ENCODE data around the gene FCGR2B.
"Not testable (repeated sequence)": the region's sequence is repeated elsewhere in the genome, so short reads cannot be mapped to it uniquely, and the experiment has no call there.

The FCGR2B gene

DNA sequence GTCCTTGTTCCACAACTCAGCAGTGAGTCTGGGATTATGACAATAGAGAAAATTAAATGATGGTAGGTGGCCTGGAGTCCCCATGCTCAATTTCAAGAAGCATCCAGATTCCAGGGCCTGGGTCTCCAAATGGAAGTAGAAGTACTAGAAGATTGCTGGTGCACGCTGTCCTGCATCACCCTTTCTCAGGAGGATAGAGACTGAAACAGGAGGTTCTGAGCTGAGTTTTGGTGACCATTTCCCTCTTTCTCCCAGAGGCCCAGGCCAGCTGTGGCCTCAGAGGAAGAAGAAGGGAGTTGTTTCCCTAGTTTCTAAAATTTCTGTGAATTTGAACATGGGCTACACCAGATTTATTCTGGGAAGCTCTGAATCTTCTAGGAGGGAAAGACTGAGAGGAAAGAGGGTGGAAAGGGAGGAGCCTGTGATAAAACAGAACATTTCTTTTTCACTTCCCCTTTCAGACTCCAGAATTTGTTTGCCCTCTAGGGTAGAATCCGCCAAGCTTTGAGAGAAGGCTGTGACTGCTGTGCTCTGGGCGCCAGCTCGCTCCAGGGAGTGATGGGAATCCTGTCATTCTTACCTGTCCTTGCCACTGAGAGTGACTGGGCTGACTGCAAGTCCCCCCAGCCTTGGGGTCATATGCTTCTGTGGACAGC is at the start of gene FCGR2B:
Gene FCGR2B, plus strand, starts transcription at position 460 of the 656 bp plus-strand sequence. Its CDS starts 99 bp downstream, at position 559.
- H3K9me3 Mint-ChIP-seq, H3K36me3 Mint-ChIP-seq, H3K27me3 Mint-ChIP-seq, H3K27ac Mint-ChIP-seq, H3K4me3 Mint-ChIP-seq, H3K4me1 Mint-ChIP-seq: not testable (repeated sequence)

DNA sequence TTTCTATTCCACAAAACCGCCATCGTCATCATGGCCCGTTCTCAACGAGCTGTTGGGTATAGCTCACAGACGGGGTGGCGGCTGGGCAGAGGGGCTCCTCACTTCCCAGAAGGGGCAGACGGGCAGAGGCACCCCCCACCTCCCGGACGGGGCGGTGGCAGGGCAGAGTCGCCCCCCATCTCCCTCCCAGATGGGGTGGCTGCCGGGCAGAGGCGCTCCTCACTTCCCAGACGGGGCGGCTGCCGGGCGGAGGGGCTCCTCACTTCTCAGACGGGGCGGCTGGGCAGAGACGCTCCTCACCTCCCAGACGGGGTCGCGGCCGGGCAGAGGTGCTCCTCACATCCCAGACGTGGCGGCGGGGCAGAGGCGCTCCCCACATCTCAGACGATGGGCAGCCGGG is 46.5 kb upstream of the FCGR2B start:
- H3K27me3 Mint-ChIP-seq, H3K36me3 Mint-ChIP-seq, H3K4me3 Mint-ChIP-seq, H3K9me3 Mint-ChIP-seq, H3K27ac Mint-ChIP-seq: not testable (repeated sequence)
- H3K4me1 Mint-ChIP-seq = peaks cover 24% of the 10 kb centered on the region

DNA sequence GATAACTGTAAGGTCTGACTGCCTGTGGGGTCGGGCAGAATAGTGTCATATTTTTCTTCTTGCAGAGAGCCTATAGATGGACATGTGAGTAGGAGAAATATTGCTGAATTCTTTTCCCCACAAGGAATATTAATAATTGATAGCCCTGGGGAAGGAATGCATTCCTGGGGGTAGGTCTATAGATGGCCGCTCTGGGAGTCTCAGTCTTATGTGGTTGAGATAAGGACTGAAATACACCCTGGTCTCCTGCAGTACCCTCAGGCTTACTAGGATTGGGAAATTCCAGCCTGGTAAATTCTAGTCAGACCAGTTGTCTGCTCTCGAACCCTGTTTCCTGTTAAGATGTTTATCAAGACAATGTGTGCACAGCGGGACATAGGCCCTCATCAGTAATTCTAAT is 44.4 kb upstream of the FCGR2B start:
- H3K36me3 Mint-ChIP-seq, H3K9me3 Mint-ChIP-seq, H3K4me3 Mint-ChIP-seq, H3K27ac Mint-ChIP-seq, H3K27me3 Mint-ChIP-seq: not testable (repeated sequence)
- H3K4me1 Mint-ChIP-seq = peaks cover 21% of the 10 kb centered on the region

DNA sequence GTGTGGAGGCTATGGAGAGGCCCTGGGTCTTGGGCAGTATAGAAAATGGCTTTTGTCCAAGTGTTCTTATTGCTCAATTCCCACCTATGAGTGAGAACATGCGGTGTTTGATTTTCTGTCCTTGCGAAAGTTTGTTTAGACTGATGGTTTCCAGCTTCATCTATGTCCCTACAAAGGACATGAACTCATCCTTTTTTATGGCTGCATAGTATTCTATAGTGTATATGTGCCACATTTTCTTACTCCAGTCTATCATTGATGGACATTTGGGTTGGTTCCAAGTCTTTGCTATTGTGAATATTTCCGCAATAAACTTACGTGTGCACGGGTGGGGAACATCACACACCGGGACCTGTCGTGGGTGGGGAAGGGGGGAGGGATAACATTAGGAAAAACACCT is 42.5 kb upstream of the FCGR2B start:
- H3K4me3 Mint-ChIP-seq = peak overlapping the region; percentile 52
- H3K27ac Mint-ChIP-seq = peak overlapping the region; percentile 8
- peaks cover 31% of the 10 kb centered on the region for H3K4me1 Mint-ChIP-seq

DNA sequence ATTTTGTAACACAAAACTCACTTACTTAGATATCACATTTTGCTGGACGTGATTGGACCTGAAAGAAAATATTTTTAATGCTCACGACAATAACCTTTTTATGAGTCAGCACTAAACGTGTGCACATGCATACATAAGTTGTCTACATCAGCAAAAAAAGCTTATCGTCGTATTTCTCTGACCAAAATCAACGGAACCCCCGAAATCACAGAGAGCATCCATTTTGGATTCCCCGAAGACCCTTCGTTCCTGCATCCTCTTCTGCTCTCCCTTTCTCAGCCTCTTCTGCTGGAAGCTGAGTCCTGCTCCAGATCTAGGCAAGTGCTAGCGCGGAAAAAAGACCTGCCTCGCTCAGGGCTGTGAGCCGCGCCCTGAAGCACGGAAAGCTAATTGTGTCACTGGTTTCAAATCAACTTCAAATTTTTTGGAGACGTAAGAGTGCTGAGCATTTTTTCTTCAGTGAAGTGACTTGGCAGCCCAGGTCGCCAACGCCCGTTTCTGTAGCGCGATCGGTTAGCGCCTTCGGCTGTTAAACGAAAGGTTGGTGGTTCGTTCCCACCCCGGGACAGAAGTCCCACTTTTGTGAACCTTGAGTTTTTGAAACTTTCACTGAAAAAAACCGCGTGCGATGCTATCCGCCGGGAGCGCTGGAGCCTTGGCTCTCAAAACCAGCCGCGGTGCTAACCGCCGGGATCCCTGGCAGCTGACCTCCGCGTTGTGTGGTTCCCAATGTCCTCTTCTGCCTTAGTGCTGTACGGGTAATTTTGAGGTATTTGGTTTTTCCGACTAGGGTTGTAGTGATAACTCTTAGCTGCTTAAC is 41.6 kb upstream of the FCGR2B start:
- Mint-ChIP-seq H3K4me1 (peaks cover 31% of the 10 kb centered on the region), H3K4me3 (peak overlapping the region; percentile 94), H3K27ac (peak overlapping the region; percentile 98)
- not testable (repeated sequence) for H3K36me3 Mint-ChIP-seq, H3K27me3 Mint-ChIP-seq, H3K9me3 Mint-ChIP-seq

More for the DNA sequence above, 42.5 kb upstream of the FCGR2B start:
- not testable (repeated sequence) for H3K9me3 Mint-ChIP-seq, H3K36me3 Mint-ChIP-seq, H3K27me3 Mint-ChIP-seq

DNA sequence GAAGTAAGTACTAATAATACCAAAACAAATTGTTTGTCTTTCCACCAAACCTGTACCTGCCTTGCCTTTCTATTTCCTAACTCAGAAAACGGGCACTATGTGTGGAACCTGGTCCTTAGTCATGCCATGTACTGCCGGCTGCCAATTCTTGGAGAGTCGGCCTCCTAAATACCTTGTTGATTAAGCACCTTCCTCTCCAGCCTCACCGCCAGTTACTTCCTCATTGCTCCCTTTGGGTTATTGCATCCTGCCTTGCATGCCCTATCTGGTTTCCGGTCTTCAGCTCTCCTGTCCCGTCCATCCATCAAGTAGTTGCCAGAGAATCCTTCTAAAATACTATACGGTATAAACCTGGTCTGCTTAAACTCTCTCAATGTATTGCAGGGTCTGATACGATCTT is 40.9 kb upstream of the FCGR2B start:
- peaks cover 31% of the 10 kb centered on the region for H3K4me1 Mint-ChIP-seq
- H3K27me3 Mint-ChIP-seq, H3K9me3 Mint-ChIP-seq, H3K36me3 Mint-ChIP-seq: not testable (repeated sequence)
- peak overlapping the region; percentile 98 for H3K27ac Mint-ChIP-seq
- peak overlapping the region; percentile 94 for H3K4me3 Mint-ChIP-seq

DNA sequence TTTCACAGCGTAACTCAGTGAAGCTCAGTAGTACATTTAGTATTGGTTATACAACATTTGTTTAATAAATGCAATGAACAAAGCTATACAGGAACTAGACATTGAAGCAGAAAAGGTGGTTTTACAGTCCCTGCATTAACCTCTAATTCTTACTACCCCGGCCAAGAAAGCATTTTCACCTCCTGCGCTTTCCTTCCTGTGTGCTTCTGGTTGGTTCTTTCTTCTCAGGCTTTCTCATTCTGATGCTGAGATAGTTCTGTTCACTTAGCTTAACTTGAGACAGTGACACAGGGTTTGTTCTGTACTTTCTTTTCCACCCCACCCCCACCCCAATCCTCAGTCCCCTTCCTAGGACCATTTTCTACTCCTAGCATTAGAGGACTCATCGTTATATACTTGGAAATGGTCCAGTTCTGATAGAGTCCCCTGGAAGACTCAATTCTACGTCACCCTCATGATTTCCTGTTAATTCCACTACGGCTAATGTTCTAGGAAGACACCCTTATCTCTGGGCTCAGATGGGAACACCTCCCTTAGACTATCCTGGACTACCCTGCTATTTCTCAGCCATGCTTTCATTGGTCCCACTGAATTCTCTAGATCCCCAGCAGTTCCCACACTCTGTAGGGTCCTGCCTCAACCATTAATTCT is 39.4 kb upstream of the FCGR2B start:
- Mint-ChIP-seq H3K27ac (peak overlapping the region; percentile 46), H3K4me1 (peaks cover 31% of the 10 kb centered on the region)
- not testable (repeated sequence) for H3K27me3 Mint-ChIP-seq

DNA sequence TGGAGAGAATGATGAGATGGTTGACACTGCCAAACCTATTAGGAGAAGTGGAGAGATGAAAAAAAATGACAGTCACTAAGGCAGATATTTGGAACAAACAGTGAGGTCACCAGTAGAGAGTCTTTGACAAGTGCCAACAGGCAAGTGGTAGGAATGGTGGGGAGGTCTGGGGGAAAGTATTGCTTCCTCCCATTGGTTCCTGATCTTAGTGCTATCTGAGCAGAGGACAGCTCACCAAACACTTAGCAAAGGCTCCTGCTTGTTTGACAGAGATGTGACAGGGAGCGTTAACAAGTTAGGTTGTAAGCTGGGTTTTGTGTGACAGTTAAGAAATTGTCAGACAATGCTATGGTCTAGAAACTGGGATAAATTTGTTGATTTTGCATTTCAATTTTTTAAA is 38.3 kb upstream of the FCGR2B start:
- peaks cover 31% of the 10 kb centered on the region for H3K4me1 Mint-ChIP-seq
- H3K9me3 Mint-ChIP-seq, H3K27me3 Mint-ChIP-seq, H3K27ac Mint-ChIP-seq, H3K4me3 Mint-ChIP-seq, H3K36me3 Mint-ChIP-seq: not testable (repeated sequence)

More for the DNA sequence above, 39.4 kb upstream of the FCGR2B start:
- H3K36me3 Mint-ChIP-seq, H3K9me3 Mint-ChIP-seq: not testable (repeated sequence)
- H3K4me3 Mint-ChIP-seq = peak overlapping the region; percentile 62

DNA sequence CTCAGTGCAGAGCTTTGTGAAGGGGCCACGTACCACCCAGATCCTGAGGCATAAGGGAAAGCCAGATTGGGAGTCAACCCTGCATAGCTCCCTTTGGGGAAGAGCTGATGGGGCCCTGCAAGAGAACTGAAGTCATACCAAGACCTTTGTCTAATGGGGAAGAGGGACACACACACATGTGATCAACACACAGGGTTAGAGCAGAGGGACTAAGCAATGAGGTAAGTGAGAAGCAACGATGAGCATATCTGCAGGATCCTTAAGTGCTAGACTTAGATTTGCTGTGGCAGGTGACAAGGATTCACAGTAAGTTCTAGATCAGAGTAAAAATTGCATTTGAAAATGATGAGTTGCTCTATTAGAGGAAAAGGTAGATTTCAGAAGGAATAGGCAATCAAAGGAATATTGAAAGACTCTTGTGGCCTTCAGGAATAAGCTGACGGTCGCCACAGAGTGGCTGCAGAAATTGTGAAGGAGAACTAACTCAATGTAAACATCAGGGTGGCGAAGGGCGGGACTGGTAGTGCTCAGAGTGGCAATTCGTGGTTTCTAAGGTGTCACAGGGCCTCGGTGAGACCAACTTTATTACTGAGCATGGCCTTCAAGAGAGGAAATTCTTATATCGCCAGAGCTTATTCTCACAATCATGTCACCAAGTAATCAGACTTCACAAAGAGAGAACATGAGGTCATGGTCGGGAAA is 36.3 kb upstream of the FCGR2B start:
- not testable (repeated sequence) for H3K9me3 Mint-ChIP-seq, H3K36me3 Mint-ChIP-seq, H3K4me3 Mint-ChIP-seq, H3K27me3 Mint-ChIP-seq, H3K27ac Mint-ChIP-seq
- H3K4me1 Mint-ChIP-seq = peaks cover 25% of the 10 kb centered on the region

DNA sequence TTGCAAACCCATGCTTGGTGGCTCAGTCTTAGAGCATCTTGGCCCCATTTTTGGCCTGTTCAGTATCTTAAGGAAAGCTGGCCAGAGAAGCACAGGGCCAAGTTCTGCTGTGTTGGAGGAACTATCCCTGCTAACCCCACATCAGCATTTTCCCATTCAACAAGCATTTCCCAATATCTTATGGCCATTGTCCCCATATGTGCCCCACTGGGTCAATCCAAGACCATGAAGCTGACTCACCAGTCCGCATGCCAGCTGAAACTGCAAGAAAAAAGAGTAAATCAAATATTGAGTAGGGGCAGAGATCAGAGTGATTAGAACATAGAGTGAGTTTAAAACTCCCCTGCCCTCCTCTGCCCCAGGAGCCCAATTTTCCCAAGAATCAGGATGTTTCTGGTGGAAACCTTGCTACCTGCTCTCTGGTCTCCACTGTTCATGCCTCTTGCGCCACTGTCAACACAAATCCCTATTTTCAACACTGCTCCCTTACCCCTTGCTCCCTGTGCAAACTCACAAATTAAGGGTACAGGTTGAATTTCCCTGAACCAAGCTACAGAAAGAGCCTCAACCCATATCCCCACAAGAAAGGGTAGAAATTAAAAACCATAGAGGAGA is 32.7 kb upstream of the FCGR2B start:
- H3K9me3 Mint-ChIP-seq, H3K4me1 Mint-ChIP-seq, H3K36me3 Mint-ChIP-seq, H3K4me3 Mint-ChIP-seq, H3K27me3 Mint-ChIP-seq, H3K27ac Mint-ChIP-seq: not testable (repeated sequence)

DNA sequence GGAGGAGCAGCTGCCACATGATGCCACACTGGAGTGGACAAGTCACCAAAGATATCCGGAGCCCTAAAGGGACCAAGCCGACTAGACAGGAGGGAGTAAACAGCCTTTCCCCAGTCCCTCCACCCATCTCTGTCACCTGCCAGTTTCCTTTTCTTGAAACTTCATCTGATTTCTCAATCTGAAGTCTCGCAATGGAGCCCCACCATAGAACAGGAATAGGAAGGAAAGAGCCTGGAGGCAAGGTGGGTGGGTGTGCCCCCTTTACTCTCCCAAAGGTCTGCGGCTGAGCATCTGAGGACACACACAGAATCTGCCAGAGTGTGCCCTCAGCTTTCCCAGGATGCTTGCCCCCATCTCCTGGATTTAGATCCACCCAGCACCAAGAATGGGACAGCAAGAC is 31.9 kb upstream of the FCGR2B start, which contains the start of gene FCGR3B:
Gene FCGR3B, minus strand, starts transcription at position 101 of the 400 bp plus-strand sequence. Its CDS starts 82 bp downstream, at position 19.
- Mint-ChIP-seq H3K27ac (no peak within 1 kb of the TSS), H3K27me3 (no peaks in the 10 kb centered on the region), H3K4me1 (peaks cover 4% of the 10 kb centered on the region), H3K9me3 (no peaks in the 10 kb centered on the region), H3K36me3 (no peaks in the 10 kb centered on the region), H3K4me3 (no peak within 1 kb of the TSS)

DNA sequence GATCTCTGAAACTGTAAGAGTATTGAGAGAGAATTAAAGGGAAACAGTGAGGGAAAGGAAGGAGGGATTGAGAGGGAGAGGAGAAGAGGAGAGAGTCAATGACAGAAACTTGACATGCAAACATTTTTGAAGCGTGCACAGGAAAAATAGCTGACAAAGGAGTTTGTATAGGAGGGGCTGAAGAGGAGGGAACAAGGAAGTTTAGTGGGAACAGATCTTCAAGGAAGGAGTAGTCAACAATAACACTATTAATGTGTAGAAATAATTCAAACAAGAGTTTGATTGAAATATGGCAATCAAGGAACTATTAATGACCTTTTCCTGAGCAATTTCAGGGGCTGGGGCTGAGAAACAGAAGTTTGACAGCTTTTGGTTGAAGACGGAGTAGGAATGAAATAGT is 27.9 kb upstream of the FCGR2B start:
- not testable (repeated sequence) for H3K27ac Mint-ChIP-seq, H3K36me3 Mint-ChIP-seq, H3K4me3 Mint-ChIP-seq, H3K9me3 Mint-ChIP-seq, H3K27me3 Mint-ChIP-seq
- peaks cover 13% of the 10 kb centered on the region for H3K4me1 Mint-ChIP-seq

DNA sequence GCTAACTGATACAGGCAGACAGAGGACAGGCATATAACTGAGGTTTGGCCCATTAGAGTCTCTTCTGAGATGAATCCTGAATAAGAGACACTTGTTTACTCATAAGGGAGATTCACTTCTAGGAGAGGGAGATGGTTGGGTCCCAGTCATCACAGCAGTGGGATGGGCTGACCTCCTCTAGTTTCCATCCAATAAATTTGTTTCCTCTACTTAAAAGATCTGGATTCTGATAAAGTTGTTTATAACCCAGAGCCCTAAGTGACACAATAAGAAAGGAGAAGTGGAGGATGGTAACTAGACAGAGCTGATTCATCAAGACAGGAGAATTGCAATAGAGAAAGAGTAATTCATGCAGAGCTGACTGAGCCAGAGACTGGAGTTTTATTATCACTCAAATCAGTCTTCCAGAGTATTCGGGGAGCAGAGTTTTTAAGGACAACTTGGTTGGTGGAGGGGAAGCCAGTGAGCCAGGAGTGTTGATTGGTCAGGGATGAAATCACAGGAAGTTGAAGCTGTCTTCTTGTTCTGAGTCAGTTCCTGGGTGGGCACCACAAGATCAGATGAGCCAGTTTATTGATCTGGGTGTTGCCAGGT is 26.7 kb upstream of the FCGR2B start:
- not testable (repeated sequence) for H3K27me3 Mint-ChIP-seq, H3K27ac Mint-ChIP-seq

DNA sequence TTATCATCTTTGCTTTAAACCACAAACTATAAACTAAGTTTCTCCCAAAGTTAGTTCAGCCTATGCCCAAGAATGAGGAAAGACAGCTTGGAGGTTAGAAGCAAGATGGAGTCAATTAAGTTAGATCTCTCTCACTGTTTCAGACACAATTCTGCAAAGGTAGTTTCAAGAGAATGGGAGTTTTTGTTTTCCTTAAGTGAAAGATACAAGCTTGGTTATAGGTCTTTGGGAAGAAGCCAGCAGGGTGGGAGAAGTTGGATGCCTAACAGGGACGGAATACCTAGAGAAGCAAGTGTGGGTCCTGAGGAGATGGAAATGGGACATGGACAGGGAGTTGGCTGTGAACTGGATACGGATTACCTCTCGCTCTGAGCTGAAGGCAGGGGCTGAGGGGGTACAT is 26.0 kb upstream of the FCGR2B start:
- not testable (repeated sequence) for H3K9me3 Mint-ChIP-seq, H3K27me3 Mint-ChIP-seq, H3K4me3 Mint-ChIP-seq, H3K27ac Mint-ChIP-seq, H3K36me3 Mint-ChIP-seq
- peaks cover 13% of the 10 kb centered on the region for H3K4me1 Mint-ChIP-seq

More for the DNA sequence above, 26.7 kb upstream of the FCGR2B start:
- H3K4me3 Mint-ChIP-seq, H3K36me3 Mint-ChIP-seq, H3K9me3 Mint-ChIP-seq: not testable (repeated sequence)
- H3K4me1 Mint-ChIP-seq = peaks cover 13% of the 10 kb centered on the region

Data from activated naive CD4-positive, alpha-beta T cell treated with anti-CD3 and anti-CD28 coated beads, Interleukin-2, amount 50 U/mL, for 24 hours (primary cell).